ENCODE measurements around the gene FAM149B1.

FAM149B1 gene

GRCh38 chr10:73289958-73290357 is 122.0 kb downstream of the FAM149B1 start:
- DNase-seq, result no peak

GRCh38 chr10:73293461-73293860 is 125.5 kb downstream of the FAM149B1 start:
- DNase-seq, result no peak

Measured in SIG-M5 (cell line).